ENCODE data around the gene FFAR3. TPM values are rescaled to one million over a fixed set of nuclear protein-coding genes. Genes with fewer than 3 reads are reported as not detected.
A peak's percentile ranks its signal among the peaks of the same experiment; 100 is the strongest.
"Not testable (repeated sequence)": the region's sequence is repeated elsewhere in the genome, so short reads cannot be mapped to it uniquely, and the experiment has no call there.

FFAR3 gene
- total RNA-seq, 2 experiments from 2014 or later: 4.9 to 5.3 TPM

DNA sequence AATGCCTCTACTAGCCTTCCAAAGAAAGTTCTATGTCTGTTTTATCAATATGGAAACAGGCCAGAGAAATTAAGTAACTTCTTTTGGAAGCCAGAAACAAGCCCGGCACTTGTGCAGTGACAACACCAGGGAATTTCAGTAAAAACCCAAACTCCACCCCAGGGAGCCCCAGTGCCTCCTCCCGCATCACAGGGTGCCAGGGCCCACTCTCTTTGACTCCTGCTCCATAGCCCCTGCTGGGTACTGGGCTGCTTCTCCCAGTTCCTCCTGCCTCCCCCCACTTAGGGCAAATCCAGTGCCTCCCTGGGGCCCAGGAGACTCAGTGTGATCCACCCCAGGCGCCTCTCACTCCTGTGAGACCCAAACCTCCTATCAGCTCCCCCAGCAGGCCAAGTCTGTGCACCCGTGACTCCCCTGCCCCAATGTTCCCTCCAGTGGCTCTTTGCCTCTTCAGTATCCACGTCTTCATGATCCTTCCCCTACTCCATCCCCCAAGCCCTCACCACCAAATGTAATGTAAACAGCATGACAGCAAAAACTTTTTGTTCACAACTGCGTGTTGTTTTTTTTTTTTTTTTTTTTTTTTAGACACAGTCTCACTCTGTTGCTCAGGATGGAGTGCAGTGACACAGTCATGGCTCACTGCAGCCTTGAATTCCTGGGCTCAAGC, 2.3 kb upstream of the FFAR3 start:
- H3K27me3 Mint-ChIP-seq (ENCODE audit: low read depth): no peaks in the 10 kb centered on the region
- H3K9me3 Mint-ChIP-seq: no peaks in the 10 kb centered on the region
- no peak overlapping the region for H3K4me3 Mint-ChIP-seq
- H3K4me1 Mint-ChIP-seq (ENCODE audit: low read depth): peaks cover 18% of the 10 kb centered on the region
- CTCF ChIA-PET: interaction anchor here (0.6 to 5.4 kb wide), 5 partner anchors 21 to 234 kb away, joined by 3 to 52 read pairs (median 4); no protein-coding TSS in a partner anchor
- intact Hi-C loops (cut with micrococcal nuclease): no loop called here
- no peaks in the 10 kb centered on the region for H3K36me3 Mint-ChIP-seq (ENCODE audit: low read depth)
- DNase-seq: no peak
- no peak overlapping the region for H3K27ac Mint-ChIP-seq

- intact Hi-C loops (cut with micrococcal nuclease): not testable (repeated sequence)
These were observed 574 bp downstream of the FFAR3 start for GRCh38 chr19:35358834-35359233.

GRCh38 chr19:35359395-35359794, 1.1 kb downstream of the FFAR3 start:
- intact Hi-C loops (cut with micrococcal nuclease); H3K4me3 Mint-ChIP-seq; CTCF ChIA-PET; H3K27ac Mint-ChIP-seq; H3K27me3 Mint-ChIP-seq (ENCODE audit: low read depth); H3K9me3 Mint-ChIP-seq; H3K36me3 Mint-ChIP-seq (ENCODE audit: low read depth); DNase-seq: not testable (repeated sequence)
- H3K4me1 Mint-ChIP-seq (ENCODE audit: low read depth): peaks cover 12% of the 10 kb centered on the region

More at GRCh38 chr19:35358834-35359233, 574 bp downstream of the FFAR3 start:
- H3K9me3 Mint-ChIP-seq; H3K36me3 Mint-ChIP-seq (ENCODE audit: low read depth); H3K27ac Mint-ChIP-seq; H3K27me3 Mint-ChIP-seq (ENCODE audit: low read depth); CTCF ChIA-PET: not testable (repeated sequence)
- peak; percentile 33 for DNase-seq
- Mint-ChIP-seq H3K4me3 (peak overlapping the region; percentile 44), H3K4me1 (ENCODE audit: low read depth) (peaks cover 12% of the 10 kb centered on the region)

GRCh38 chr19:35360081-35360480, 1.8 kb downstream of the FFAR3 start:
- H3K4me3 Mint-ChIP-seq; intact Hi-C loops (cut with micrococcal nuclease); H3K27ac Mint-ChIP-seq; DNase-seq; CTCF ChIA-PET; H3K36me3 Mint-ChIP-seq (ENCODE audit: low read depth); H3K27me3 Mint-ChIP-seq (ENCODE audit: low read depth); H3K9me3 Mint-ChIP-seq: not testable (repeated sequence)
- peaks cover 12% of the 10 kb centered on the region for H3K4me1 Mint-ChIP-seq (ENCODE audit: low read depth)

DNA sequence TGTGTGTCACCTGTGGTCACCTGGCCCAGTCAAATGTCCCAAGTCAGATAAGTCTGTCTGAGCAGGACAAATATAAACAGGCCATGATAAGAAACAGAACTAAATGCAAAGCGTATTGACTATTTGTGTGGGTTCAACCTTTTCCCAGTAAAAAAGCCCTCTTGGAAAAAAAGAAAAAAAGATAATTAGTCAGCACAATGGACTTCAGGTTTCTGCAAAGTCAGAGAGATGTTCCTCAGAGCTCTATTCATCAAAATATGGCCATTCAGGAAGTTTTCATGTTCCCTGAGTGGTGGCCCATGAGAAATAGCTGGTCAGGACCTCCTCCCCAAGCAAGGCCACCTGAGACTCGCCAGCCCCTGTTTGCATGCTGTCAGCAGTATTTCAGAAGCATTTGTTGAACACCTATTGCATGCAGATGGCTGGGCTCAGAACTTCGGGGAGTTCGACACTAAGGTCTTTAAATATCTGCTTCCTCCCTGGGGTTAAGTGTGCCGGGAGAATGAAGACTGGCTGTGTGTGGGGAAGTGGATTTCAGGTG, 2.7 kb downstream of the FFAR3 start:
- no peaks in the 10 kb centered on the region for H3K27me3 Mint-ChIP-seq (ENCODE audit: low read depth)
- peaks cover 12% of the 10 kb centered on the region for H3K4me1 Mint-ChIP-seq (ENCODE audit: low read depth)
- H3K4me3 Mint-ChIP-seq: no peak overlapping the region
- DNase-seq: no peak
- intact Hi-C loops (cut with micrococcal nuclease): no loop called here
- H3K9me3 Mint-ChIP-seq: no peaks in the 10 kb centered on the region
- H3K36me3 Mint-ChIP-seq (ENCODE audit: low read depth): no peaks in the 10 kb centered on the region
- CTCF ChIA-PET: interaction anchor here (0.7 to 1.4 kb wide), 2 partner anchors 8 to 134 kb away, joined by 3 to 4 read pairs; no protein-coding TSS in a partner anchor
- no peak overlapping the region for H3K27ac Mint-ChIP-seq

DNA sequence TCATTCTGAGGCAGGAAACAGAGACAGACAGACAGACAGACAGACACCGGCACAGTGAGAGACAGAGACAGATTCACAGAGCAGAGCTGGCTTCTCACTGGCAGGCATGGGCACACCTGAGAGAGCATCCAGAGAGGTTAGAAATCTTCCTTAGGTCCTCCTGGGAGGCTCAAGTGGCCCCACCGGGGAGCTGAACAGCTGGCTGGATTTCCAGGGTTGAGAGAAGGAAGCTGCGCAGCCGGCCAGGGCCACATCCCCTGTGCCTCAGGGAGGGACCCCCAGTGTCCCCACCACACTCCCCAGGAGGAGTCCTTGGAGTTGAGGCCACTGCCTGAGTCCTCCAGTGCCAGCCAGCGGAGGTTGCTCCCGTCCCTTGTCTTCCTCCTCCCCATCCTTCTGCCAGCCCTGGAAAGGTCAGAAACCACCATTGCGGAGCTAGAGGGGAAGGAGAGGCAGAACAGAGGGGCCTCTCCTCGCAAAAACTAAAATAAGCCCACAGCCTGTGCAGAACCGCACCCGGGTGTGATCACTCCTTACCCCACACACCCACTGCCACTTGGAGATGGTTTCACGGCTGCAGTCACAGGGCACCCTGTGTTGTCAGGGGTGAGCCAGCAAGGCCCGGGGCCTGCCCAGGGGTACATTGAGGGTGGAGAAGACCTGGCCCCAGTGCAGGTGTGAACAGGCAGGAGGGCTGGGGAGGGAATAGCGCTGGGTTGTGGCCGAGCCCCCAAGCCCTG, 4.2 kb downstream of the FFAR3 start:
- H3K4me3 Mint-ChIP-seq: no peak overlapping the region
- no peak for DNase-seq
- H3K36me3 Mint-ChIP-seq (ENCODE audit: low read depth): no peaks in the 10 kb centered on the region
- H3K27me3 Mint-ChIP-seq (ENCODE audit: low read depth): peaks cover 2% of the 10 kb centered on the region
- CTCF ChIA-PET: interaction anchor here (0.6 to 1.4 kb wide), 2 partner anchors 9 to 13 kb away, joined by 3 to 4 read pairs; no protein-coding TSS in a partner anchor
- H3K9me3 Mint-ChIP-seq: no peaks in the 10 kb centered on the region
- no peak overlapping the region for H3K27ac Mint-ChIP-seq
- H3K4me1 Mint-ChIP-seq (ENCODE audit: low read depth): peaks cover 10% of the 10 kb centered on the region
- intact Hi-C loops (cut with micrococcal nuclease): no loop called here

- intact Hi-C loops (cut with micrococcal nuclease): no loop called here
- no peaks in the 10 kb centered on the region for H3K9me3 Mint-ChIP-seq
- CTCF ChIA-PET: interaction anchor here (0.6 kb wide), 1 partner anchor 13 kb away, joined by 3 read pairs; no protein-coding TSS in a partner anchor
These were observed 4.8 kb downstream of the FFAR3 start for GRCh38 chr19:35363001-35363590.

GRCh38 chr19:35363711-35364425, 5.6 kb downstream of the FFAR3 start:
- H3K4me3 Mint-ChIP-seq: no peak overlapping the region
- H3K9me3 Mint-ChIP-seq: no peaks in the 10 kb centered on the region
- no peaks in the 10 kb centered on the region for H3K36me3 Mint-ChIP-seq (ENCODE audit: low read depth)
- CTCF ChIA-PET: no interaction called here
- no peak for DNase-seq
- no peak overlapping the region for H3K27ac Mint-ChIP-seq
- H3K4me1 Mint-ChIP-seq (ENCODE audit: low read depth): no peaks in the 10 kb centered on the region
- intact Hi-C loops (cut with micrococcal nuclease): no loop called here
- peaks cover 3% of the 10 kb centered on the region for H3K27me3 Mint-ChIP-seq (ENCODE audit: low read depth)

More at GRCh38 chr19:35363001-35363590, 4.8 kb downstream of the FFAR3 start:
- H3K4me1 Mint-ChIP-seq (ENCODE audit: low read depth): peaks cover 4% of the 10 kb centered on the region
- H3K27ac Mint-ChIP-seq: no peak overlapping the region
- no peaks in the 10 kb centered on the region for H3K36me3 Mint-ChIP-seq (ENCODE audit: low read depth)
- DNase-seq: no peak
- H3K27me3 Mint-ChIP-seq (ENCODE audit: low read depth): peaks cover 3% of the 10 kb centered on the region
- H3K4me3 Mint-ChIP-seq: no peak overlapping the region

- CTCF ChIA-PET: no interaction called here
These were observed 7.0 kb downstream of the FFAR3 start for GRCh38 chr19:35365303-35365702.

DNA sequence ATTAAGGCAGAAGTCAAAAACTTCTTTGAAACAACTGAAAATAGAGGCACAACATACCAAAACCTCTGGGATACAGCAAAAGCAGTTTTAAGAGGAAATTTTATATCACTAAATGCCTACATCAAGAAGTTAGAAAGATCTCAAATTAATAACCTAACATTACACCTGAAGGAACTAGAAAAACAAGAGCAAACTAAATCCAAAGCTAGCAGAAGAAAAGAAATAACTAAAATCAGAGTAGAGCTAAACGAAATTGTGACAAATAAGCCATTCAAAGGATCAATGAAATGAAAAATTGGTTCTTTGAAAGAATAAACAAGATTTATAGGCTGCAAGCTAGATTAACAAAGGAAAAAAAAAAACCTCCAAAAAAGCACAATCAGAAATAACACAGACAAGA, 10.1 kb downstream of the FFAR3 start:
- H3K4me1 Mint-ChIP-seq (ENCODE audit: low read depth): no peaks in the 10 kb centered on the region
- no peak overlapping the region for H3K4me3 Mint-ChIP-seq
- intact Hi-C loops (cut with micrococcal nuclease): no loop called here
- H3K27ac Mint-ChIP-seq: no peak overlapping the region
- CTCF ChIA-PET: no interaction called here
- DNase-seq: no peak
- H3K36me3 Mint-ChIP-seq (ENCODE audit: low read depth): no peaks in the 10 kb centered on the region
- H3K9me3 Mint-ChIP-seq: peaks cover 5% of the 10 kb centered on the region
- peaks cover 5% of the 10 kb centered on the region for H3K27me3 Mint-ChIP-seq (ENCODE audit: low read depth)

More at GRCh38 chr19:35365303-35365702, 7.0 kb downstream of the FFAR3 start:
- H3K27me3 Mint-ChIP-seq (ENCODE audit: low read depth): peaks cover 3% of the 10 kb centered on the region
- no peak overlapping the region for H3K4me3 Mint-ChIP-seq
- no peaks in the 10 kb centered on the region for H3K4me1 Mint-ChIP-seq (ENCODE audit: low read depth)
- H3K27ac Mint-ChIP-seq: no peak overlapping the region
- H3K36me3 Mint-ChIP-seq (ENCODE audit: low read depth): no peaks in the 10 kb centered on the region
- intact Hi-C loops (cut with micrococcal nuclease): no loop called here
- no peak for DNase-seq
- peaks cover 5% of the 10 kb centered on the region for H3K9me3 Mint-ChIP-seq

GRCh38 chr19:35369522-35369921, 11.3 kb downstream of the FFAR3 start:
- DNase-seq: no peak
- Mint-ChIP-seq H3K27ac (no peak overlapping the region), H3K9me3 (peaks cover 5% of the 10 kb centered on the region), H3K4me1 (ENCODE audit: low read depth) (no peaks in the 10 kb centered on the region), H3K27me3 (ENCODE audit: low read depth) (peaks cover 5% of the 10 kb centered on the region), H3K36me3 (ENCODE audit: low read depth) (no peaks in the 10 kb centered on the region), H3K4me3 (no peak overlapping the region)
- CTCF ChIA-PET: no interaction called here
- intact Hi-C loops (cut with micrococcal nuclease): no loop called here

DNA sequence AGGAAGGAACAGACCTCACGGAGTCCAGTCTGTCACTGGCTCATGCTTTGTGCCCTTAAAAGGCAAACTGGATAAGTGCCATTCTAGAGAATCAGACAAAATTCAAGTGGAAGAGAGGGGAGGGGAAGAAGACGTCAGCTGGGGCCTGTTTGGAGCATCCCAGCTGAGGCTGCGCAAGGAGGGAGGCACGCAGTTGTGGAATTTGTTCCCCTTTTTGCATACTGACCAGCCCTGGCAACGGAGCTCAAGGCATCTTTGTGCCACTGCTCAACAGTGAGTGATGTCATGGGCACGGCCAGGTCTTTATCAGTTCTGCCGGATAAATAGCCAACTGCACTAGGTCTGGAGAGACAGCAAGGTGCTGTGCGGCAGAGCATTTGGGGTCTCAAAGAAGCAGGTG, 12.5 kb downstream of the FFAR3 start, which contains the start of gene GPR42:
TSS of gene GPR42 (plus strand) at position 347 of the 400 bp plus-strand sequence. CDS start 292 bp downstream, outside the sequence.
- Mint-ChIP-seq H3K36me3 (ENCODE audit: low read depth) (no peaks in the 10 kb centered on the region), H3K4me1 (ENCODE audit: low read depth) (peaks cover 3% of the 10 kb centered on the region)

More for the DNA sequence above, 12.5 kb downstream of the FFAR3 start, which contains the start of gene GPR42:
- H3K27ac Mint-ChIP-seq: no peak within 1 kb of the TSS
- H3K4me3 Mint-ChIP-seq: no peak within 1 kb of the TSS
- no peak for DNase-seq
- CTCF ChIA-PET: no interaction called here
- peaks cover 5% of the 10 kb centered on the region for H3K9me3 Mint-ChIP-seq
- intact Hi-C loops (cut with micrococcal nuclease): no loop called here
- H3K27me3 Mint-ChIP-seq (ENCODE audit: low read depth): peaks cover 8% of the 10 kb centered on the region
